HepG2 (cell line): ENCODE data around the gene KIF27. TPM values are rescaled to one million over a fixed set of nuclear protein-coding genes. Genes with fewer than 3 reads are reported as not detected.
"Not testable (repeated sequence)": the region's sequence is repeated elsewhere in the genome, so short reads cannot be mapped to it uniquely, and the experiment has no call there.

Experiments used
- ATAC-seq: fragments of 200-7000 bp; cut with Tn5 transposase; 3 replicates; pipeline ENCODE4 v1.9.1; 2020; ENCODE audit warnings: mild to moderate bottlenecking, moderate library complexity
- BruUV-seq: library from RNA; stranded (reverse); fragments of 400-500 nt; replicated peaks from 2 replicates; lab custom pipeline; 2021; lab: Mats Ljungman, UMichigan
- CTCF ChIA-PET: fragments of 300-600 bp; formaldehyde crosslinking; extraction: SDS; loops from one replicate; lab custom pipeline; 2021; ENCODE audit warnings: low total read pairs, inconsistent platforms, low intra/inter-chr PET ratio; lab: Yijun Ruan, JAX
- POLR2A ChIA-PET: fragments of 350-600 bp; sonication (Branson Sonifier 250); formaldehyde crosslinking; loops from one replicate; lab custom pipeline; 2020; ENCODE audit warnings: antibody characterized with exemption, inconsistent platforms; lab: Yijun Ruan, JAX
- DNase-seq: peaks from one replicate; pipeline ENCODE4 v3.0.0-alpha.2; 2015; ENCODE audit warnings: low spot score
- FAIRE-seq: peaks from 3 replicates; lab custom pipeline; 2011; peaks lifted over from hg19 to GRCh38; lab: Jason Lieb, UNC
- H2AFZ ChIP-seq: one replicate; pipeline ENCODE4 v1.6.1; 2011; ENCODE audit warnings: low read length, inconsistent platforms
- H3K27ac ChIP-seq: fragments of 300-600 bp; 3 replicates; pipeline ENCODE4 v1.8.0; 2011; ENCODE audit warnings: mixed run types, mild to moderate bottlenecking, mixed read lengths, low read length, inconsistent platforms; ENCODE audit not compliant: insufficient read depth; ENCODE audit errors: extremely low read length
- H3K27me3 ChIP-seq, 2 experiments: fragments of 200-600 bp in 1 of 2; 2 replicates in 1 of 2; 3 replicates in 1 of 2; pipeline versions ENCODE4 v1.6.0 to v1.8.0; 2011; ENCODE audit warnings: low read length in 2 of 2, mild to moderate bottlenecking in 2 of 2, moderate library complexity in 2 of 2, inconsistent platforms in 1 of 2; ENCODE audit not compliant: insufficient read depth in 2 of 2, control insufficient read depth in 1 of 2
- H3K36me3 ChIP-seq, 2 experiments: fragments of 200-600 bp in 1 of 2; replicated peaks in 1 of 2; 2 replicates in 1 of 2; 3 replicates in 1 of 2; pipeline versions ENCODE4 v1.5.1 to v1.8.0; 2011; ENCODE audit warnings: low read length in 2 of 2, inconsistent platforms in 1 of 2; ENCODE audit not compliant: insufficient read depth in 2 of 2, control insufficient read depth in 1 of 2
- H3K4me1 ChIP-seq: 2 replicates; pipeline ENCODE4 v1.5.1; 2012; ENCODE audit warnings: low read length, inconsistent platforms; ENCODE audit not compliant: insufficient read depth
- H3K4me2 ChIP-seq: 2 replicates; pipeline ENCODE4 v1.6.0; 2011; ENCODE audit warnings: low read depth, low read length, inconsistent platforms
- H3K4me3 ChIP-seq, 3 experiments: fragments of 200-600 bp in 1 of 3; sonication (generic), shearing (Covaris generic) in 1 of 3; replicated peaks in 1 of 3; 2 replicates each; pipeline ENCODE4 v1.5.1; 2011 to 2016; ENCODE audit warnings: low read length in 3 of 3, inconsistent platforms in 2 of 3, low read depth in 2 of 3, mild to moderate bottlenecking in 2 of 3, control low read depth in 1 of 3, mixed read lengths in 1 of 3; ENCODE audit not compliant: insufficient read depth in 1 of 3
- H3K79me2 ChIP-seq: one replicate; pipeline ENCODE4 v1.6.1; 2011; ENCODE audit warnings: low read length, inconsistent platforms; ENCODE audit not compliant: insufficient read depth
- H3K9ac ChIP-seq: 2 replicates; pipeline ENCODE4 v1.6.0; 2011; ENCODE audit warnings: mild to moderate bottlenecking, low read depth, low read length, inconsistent platforms; ENCODE audit not compliant: insufficient read depth
- H3K9me3 ChIP-seq: 2 replicates; pipeline ENCODE4 v1.5.1; 2012; ENCODE audit warnings: mild to moderate bottlenecking, low read length
- H4K20me1 ChIP-seq: 2 replicates; pipeline ENCODE4 v1.6.0; 2011; ENCODE audit warnings: inconsistent platforms, mild to moderate bottlenecking, low read length, moderate library complexity; ENCODE audit not compliant: insufficient read depth
- CEBPG ChIP-seq: IDR thresholded peaks from 2 replicates; pipeline ENCODE4 v1.6.1; 2016
- CREB1 ChIP-seq, 2 experiments: fragments of 450-650 bp in 1 of 2; IDR thresholded peaks; 2 replicates each; pipeline ENCODE4 v1.6.1; 2016 to 2017; ENCODE audit warnings: control low read depth in 1 of 2, mild to moderate bottlenecking in 1 of 2, missing compliant biosample characterization in 1 of 2, missing genetic modification characterization in 1 of 2
- FOXK1 ChIP-seq: sonication (generic); formaldehyde crosslinking; IDR thresholded peaks from 2 replicates; pipeline ENCODE4 v1.4.0; 2020; ENCODE audit warnings: low read depth, missing genetic modification reagents, borderline replicate concordance
- FOXP1 ChIP-seq, 2 experiments: fragments of 450-650 bp in 1 of 2; IDR thresholded peaks; 2 replicates each; pipeline ENCODE4 v1.6.1; 2017 to 2018; ENCODE audit warnings: antibody characterized with exemption in 1 of 2
- FOXP4 ChIP-seq: sonication (generic); formaldehyde crosslinking; IDR thresholded peaks from 2 replicates; pipeline ENCODE4 v1.4.0; 2020; ENCODE audit warnings: missing genetic modification reagents
- HDAC2 ChIP-seq: sonication (generic); formaldehyde crosslinking; IDR thresholded peaks from 2 replicates; pipeline ENCODE4 v1.4.0; 2020; ENCODE audit warnings: missing genetic modification reagents
- JUN ChIP-seq: sonication (generic); formaldehyde crosslinking; IDR thresholded peaks from 2 replicates; pipeline ENCODE4 v1.4.0; 2020; ENCODE audit warnings: mild to moderate bottlenecking, missing genetic modification reagents
- KDM2A ChIP-seq: sonication (generic); formaldehyde crosslinking; IDR thresholded peaks from 2 replicates; pipeline ENCODE4 v1.4.0; 2020; ENCODE audit warnings: low read depth, missing genetic modification reagents, borderline replicate concordance
- MAFF ChIP-seq: IDR thresholded peaks from 2 replicates; pipeline ENCODE4 v1.6.1; 2011; ENCODE audit warnings: low read depth, low read length, improper control_type of control experiment
- MAFK ChIP-seq, 2 experiments: IDR thresholded peaks in 1 of 2; conservative IDR thresholded peaks in 1 of 2; 2 replicates each; pipeline ENCODE4 v1.6.1; 2011; ENCODE audit warnings: improper control_type of control experiment in 2 of 2, low read length in 2 of 2
- WGBS: methylation state at CpG from one replicate; pipeline ENCODE4 v1.1.6; 2017; ENCODE audit warnings: low lambda C conversion rate; 5-methylcytosine and 5-hydroxymethylcytosine counted together
- in situ Hi-C: cut with HindIII; loops from 2 replicates; pipeline ENCODE4 v1.10.0; 2017; ENCODE audit warnings: low pct_unique_long_range_greater_than_20kb; ENCODE audit not compliant: extremely low pct_ligation_motif_present
- intact Hi-C: fragments of 100-400 bp; cut with micrococcal nuclease; formaldehyde crosslinking; loops from one replicate; pipeline ENCODE4 v1.10.0; 2022; ENCODE audit not compliant: unreplicated experiment
- polyA plus RNA-seq, 8 experiments: library from polyadenylated mRNA; depleted of rRNA in 3 of 8; stranded (reverse) in 7 of 8; unstranded in 1 of 8; fragments of >200 nt; fragmentation: Illumina TruSeq in 4 of 8; extraction: Trizol in 4 of 8; gene quantifications; 2 replicates each; pipeline versions ENCODE4 v1.2.1 to v1.2.3, GENCODE V29; 2011 to 2016; ENCODE audit warnings: low read depth in 4 of 8, missing spikeins in 1 of 8, mixed read lengths in 1 of 8; ENCODE audit not compliant: insufficient read depth in 1 of 8
- total RNA-seq, 5 experiments: library from RNA; depleted of rRNA; stranded (reverse); fragments of >200 nt; fragmentation: Illumina TruSeq; extraction: Trizol; gene quantifications; 2 replicates each; pipeline ENCODE4 v1.2.3, GENCODE V29; 2016; ENCODE audit warnings: low read depth in 1 of 5

KIF27 gene
- total and polyA plus RNA-seq, 2 of the 13 experiments (the other 11 are each of a cell fraction or from before 2014, with no cell fraction given) = 0.95 to 4.1 TPM

GRCh38 chr9:83885559-83886240, 35.5 kb downstream of the KIF27 start (continued):
- TF ChIP-seq FOXK1 (CRISPR knock-in tag) (peak; percentile 62; the same call in 1 of the 2 replicates), HDAC2 (CRISPR knock-in tag) (peak; percentile 23; the same call in 1 of the 2 replicates), CREB1 (IDR thresholded peaks at IDR 0.05) (peak; percentile 49; the same call in 1 of the 2 replicates), KDM2A (CRISPR knock-in tag) (0 out of 2 replicates have a peak, but pooled peaks have one; percentile 28), JUN (peak; percentile 85), FOXP1 (CRISPR knock-in tag; IDR thresholded peaks at IDR 0.05) (peak; percentile 75), CEBPG (CRISPR knock-in tag) (peak; percentile 94), FOXP4 (peak; percentile 59)
- not testable (repeated sequence) for TF ChIP-seq CREB1 (CRISPR knock-in tag; IDR thresholded peaks at IDR 0.05); FOXP1 (IDR thresholded peaks at IDR 0.05)

GRCh38 chr9:83881687-83882408, 39.4 kb downstream of the KIF27 start:
- CTCF ChIA-PET, ATAC-seq, H2AFZ ChIP-seq, H3K4me2 ChIP-seq, H3K4me1 ChIP-seq, POLR2A ChIA-PET, H3K27me3 ChIP-seq, in situ Hi-C loops, H3K4me3 ChIP-seq, H3K9ac ChIP-seq, H3K36me3 ChIP-seq, H3K79me2 ChIP-seq, H3K9me3 ChIP-seq, H3K27ac ChIP-seq: not testable (repeated sequence)
- WGBS = 99% methylated on average over 6 of the region's 6 CpGs
- TF ChIP-seq MAFF (peak; percentile 75), MAFK (conservative IDR thresholded peaks at IDR 0.05 in 1 of 2, IDR thresholded peaks at IDR 0.05 in 1 of 2; ENCODE audit: low read length in 2 of 2) (peak; percentile 41 to 82; a peak in 3 of 4 replicates)
- TF ChIP-seq, all 625 proteins: peak for 2; not testable (repeated sequence) for 623
- DNase-seq, H4K20me1 ChIP-seq, BruUV-seq, intact Hi-C loops, FAIRE-seq: not testable (repeated sequence)

- ATAC-seq, FAIRE-seq, intact Hi-C loops, H3K4me3 ChIP-seq, H3K79me2 ChIP-seq, H3K36me3 ChIP-seq, H3K4me1 ChIP-seq, H2AFZ ChIP-seq, BruUV-seq, POLR2A ChIA-PET, in situ Hi-C loops, H3K9me3 ChIP-seq, DNase-seq, H3K4me2 ChIP-seq, H3K27me3 ChIP-seq, CTCF ChIA-PET, H3K27ac ChIP-seq, H4K20me1 ChIP-seq, H3K9ac ChIP-seq: not testable (repeated sequence)
- WGBS = 93% methylated on average over 3 of the region's 3 CpGs
Measured at GRCh38 chr9:83875559-83875958, 45.7 kb downstream of the KIF27 start.
